ENCODE measurements around the gene FPR1. TPM values are rescaled to one million over a fixed set of nuclear protein-coding genes. Genes with fewer than 3 reads are reported as not detected.

The FPR1 gene
- total RNA-seq, 2 donors from 2014 or later: 4.4 to 22.7 TPM

DNA sequence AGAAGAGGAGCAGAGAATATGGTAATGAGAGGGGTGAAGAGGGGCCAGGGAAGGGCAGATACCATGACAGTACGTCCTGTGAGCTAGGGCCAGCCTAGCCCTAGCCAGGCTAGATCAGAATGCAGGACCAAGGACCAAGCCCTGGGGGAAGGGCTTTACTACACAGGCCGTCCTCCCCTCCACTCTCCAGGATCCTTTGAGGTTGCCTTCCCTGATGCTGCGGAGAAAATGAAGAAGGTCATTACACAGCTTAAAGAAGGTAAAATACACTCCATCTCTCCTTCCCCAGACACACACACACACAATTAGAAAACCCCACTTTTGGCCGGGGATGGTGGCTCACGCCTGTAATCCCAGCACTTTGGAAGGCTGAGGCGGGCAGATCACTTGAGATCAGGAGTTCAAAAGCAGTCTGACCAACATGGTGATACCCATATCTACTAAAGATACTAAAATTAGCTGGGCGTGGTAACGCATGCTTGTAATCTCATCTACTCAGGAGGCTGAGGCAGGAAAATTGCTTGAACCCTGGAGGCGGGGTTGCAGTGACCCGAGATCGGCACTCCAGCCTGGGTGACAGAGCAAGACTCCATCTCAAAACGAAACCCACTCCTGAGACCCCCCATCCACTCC is 50.1 kb downstream of the FPR1 start:
- Histone ChIP-seq H3K4me3 (no peak overlapping the region), H3K9me3 (no peaks in the 10 kb centered on the region), H3K36me3 (peaks cover 54% of the 10 kb centered on the region), H3K27me3 (no peaks in the 10 kb centered on the region), H3K27ac (peak overlapping the region; percentile 89 to 93), H3K4me1 (peaks cover 0 to 41% of the 10 kb centered on the region in 2 donors)
- DNase-seq (ENCODE audit: low spot score): no peak
- TF ChIP-seq, protein P1, sequence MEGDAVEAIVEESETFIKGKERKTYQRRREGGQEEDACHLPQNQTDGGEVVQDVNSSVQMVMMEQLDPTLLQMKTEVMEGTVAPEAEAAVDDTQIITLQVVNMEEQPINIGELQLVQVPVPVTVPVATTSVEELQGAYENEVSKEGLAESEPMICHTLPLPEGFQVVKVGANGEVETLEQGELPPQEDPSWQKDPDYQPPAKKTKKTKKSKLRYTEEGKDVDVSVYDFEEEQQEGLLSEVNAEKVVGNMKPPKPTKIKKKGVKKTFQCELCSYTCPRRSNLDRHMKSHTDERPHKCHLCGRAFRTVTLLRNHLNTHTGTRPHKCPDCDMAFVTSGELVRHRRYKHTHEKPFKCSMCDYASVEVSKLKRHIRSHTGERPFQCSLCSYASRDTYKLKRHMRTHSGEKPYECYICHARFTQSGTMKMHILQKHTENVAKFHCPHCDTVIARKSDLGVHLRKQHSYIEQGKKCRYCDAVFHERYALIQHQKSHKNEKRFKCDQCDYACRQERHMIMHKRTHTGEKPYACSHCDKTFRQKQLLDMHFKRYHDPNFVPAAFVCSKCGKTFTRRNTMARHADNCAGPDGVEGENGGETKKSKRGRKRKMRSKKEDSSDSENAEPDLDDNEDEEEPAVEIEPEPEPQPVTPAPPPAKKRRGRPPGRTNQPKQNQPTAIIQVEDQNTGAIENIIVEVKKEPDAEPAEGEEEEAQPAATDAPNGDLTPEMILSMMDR (IDR thresholded peaks at IDR 0.05): no peak

DNA sequence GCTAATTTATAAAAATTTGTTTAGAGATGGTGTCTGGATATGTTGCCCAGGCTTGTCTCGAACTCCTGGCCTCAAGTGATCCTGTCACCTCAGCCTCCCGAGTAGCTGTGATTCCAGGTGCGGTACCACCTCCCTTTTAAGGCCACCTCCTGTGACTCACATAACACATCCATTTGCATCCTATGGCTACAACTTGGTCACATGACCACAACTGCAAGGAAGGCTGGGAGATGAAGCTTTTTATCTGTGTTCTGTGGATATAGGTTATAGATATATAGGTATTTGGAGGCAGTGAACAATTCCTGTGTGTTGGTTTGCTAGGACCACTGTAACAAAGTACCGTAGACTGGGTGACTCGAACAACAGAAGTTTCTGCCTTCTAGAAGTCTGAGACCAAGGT is 52.5 kb downstream of the FPR1 start:
- Histone ChIP-seq H3K9me3 (no peaks in the 10 kb centered on the region), H3K36me3 (peaks cover 59% of the 10 kb centered on the region), H3K27me3 (no peaks in the 10 kb centered on the region), H3K4me3 (no peak overlapping the region), H3K27ac (no peak overlapping the region), H3K4me1 (peaks cover 0 to 29% of the 10 kb centered on the region in 2 donors)
- TF ChIP-seq, protein P1 (IDR thresholded peaks at IDR 0.05): no peak
- DNase-seq (ENCODE audit: low spot score): peak; percentile 16

DNA sequence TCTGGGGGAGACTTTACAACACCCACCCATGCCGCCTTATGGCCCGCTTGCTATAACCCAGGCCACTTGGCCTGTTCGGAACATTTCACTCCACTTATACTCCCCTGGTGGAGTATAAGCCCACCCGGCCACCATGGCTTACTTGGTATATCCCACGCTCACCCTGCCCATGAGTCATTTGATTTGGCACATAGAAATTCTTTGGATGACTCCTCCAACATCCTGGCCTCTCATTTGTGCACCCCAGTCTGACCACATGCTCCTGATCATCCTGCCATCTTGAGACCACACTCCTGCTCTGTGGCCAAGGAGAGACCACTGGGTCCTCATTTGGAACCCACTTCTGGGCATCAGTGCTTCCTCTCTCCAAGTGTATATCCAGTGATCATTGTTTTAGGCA is 53.4 kb downstream of the FPR1 start:
- peak; percentile 51 for DNase-seq (ENCODE audit: low spot score)
- H3K36me3 ChIP-seq: peaks cover 64% of the 10 kb centered on the region
- TF ChIP-seq, protein P1 (IDR thresholded peaks at IDR 0.05): no peak
- H3K4me3 ChIP-seq: no peak overlapping the region
- H3K27ac ChIP-seq: no peak overlapping the region
- no peaks in the 10 kb centered on the region for H3K9me3 ChIP-seq
- peaks cover 0 to 31% of the 10 kb centered on the region in 2 donors for H3K4me1 ChIP-seq
- H3K27me3 ChIP-seq: no peaks in the 10 kb centered on the region

- H3K27me3 ChIP-seq: no peaks in the 10 kb centered on the region
- H3K36me3 ChIP-seq: peaks cover 71% of the 10 kb centered on the region
- peaks cover 0 to 31% of the 10 kb centered on the region in 2 donors for H3K4me1 ChIP-seq
- TF ChIP-seq, protein P1 (IDR thresholded peaks at IDR 0.05): no peak
- no peak overlapping the region for H3K27ac ChIP-seq
- H3K9me3 ChIP-seq: no peaks in the 10 kb centered on the region
- peak; percentile 52 for DNase-seq (ENCODE audit: low spot score)
- no peak overlapping the region for H3K4me3 ChIP-seq
These were observed 54.4 kb downstream of the FPR1 start for GRCh38 chr19:51697169-51697776.

GRCh38 chr19:51696606-51697005 is 55.1 kb downstream of the FPR1 start:
- H3K36me3 ChIP-seq: peaks cover 69% of the 10 kb centered on the region
- TF ChIP-seq, protein P1 (IDR thresholded peaks at IDR 0.05): no peak

More at GRCh38 chr19:51696606-51697005, 55.1 kb downstream of the FPR1 start:
- peak; percentile 53 for DNase-seq (ENCODE audit: low spot score)
- H3K27ac ChIP-seq: no peak overlapping the region
- H3K4me1 ChIP-seq: peaks cover 0 to 31% of the 10 kb centered on the region in 2 donors
- H3K27me3 ChIP-seq: no peaks in the 10 kb centered on the region
- no peaks in the 10 kb centered on the region for H3K9me3 ChIP-seq
- no peak overlapping the region for H3K4me3 ChIP-seq

Other genes starting within 250 kb of the FPR1 start
- gene SIGLEC6, start 220.2 kb downstream of the FPR1 start, total RNA-seq: under 1 TPM; 0.16 to 0.44 TPM
- gene ZNF175, start 180.6 kb downstream of the FPR1 start, total RNA-seq: 1 to 10 TPM; 3.0 to 4.6 TPM
- gene SIGLEC5, start 121.5 kb downstream of the FPR1 start, total RNA-seq: 1 to 10 TPM in 1 of 2 donors, not detected in 1; 1.7 TPM
- gene SIGLEC14, start 105.1 kb downstream of the FPR1 start, total RNA-seq: under 1 TPM; 0.26 to 0.31 TPM
- 1 to 10 TPM; 3.7 to 6.4 TPM for gene SPACA6, start 58.5 kb downstream of the FPR1 start, total RNA-seq
- gene HAS1, start 27.9 kb downstream of the FPR1 start, total RNA-seq: 10 to 100 TPM; 27.0 to 52.0 TPM
- 1 to 10 TPM in 1 of 2 donors, under 1 TPM in 1; 0.30 to 3.9 TPM for gene FPR2, start 9.3 kb upstream of the FPR1 start, total RNA-seq
- gene FPR3, start 43.3 kb upstream of the FPR1 start, total RNA-seq: 10 to 100 TPM in 1 of 2 donors, 1 to 10 TPM in 1; 1.4 to 14.7 TPM
- 1 to 10 TPM; 6.4 to 9.5 TPM for gene ZNF577, start 136.1 kb upstream of the FPR1 start, total RNA-seq
- gene ZNF649, start 153.1 kb upstream of the FPR1 start, total RNA-seq: 1 to 10 TPM; 7.2 to 7.4 TPM
- gene ZNF613, start 175.6 kb upstream of the FPR1 start, total RNA-seq: 1 to 10 TPM; 4.1 to 5.2 TPM
- gene ZNF350, start 235.0 kb upstream of the FPR1 start, total RNA-seq: 1 to 10 TPM; 5.7 to 6.5 TPM

All from right atrium auricular region (tissue), 2 donors.